Measurements from ENCODE around the gene SPEF1. TPM values are rescaled to one million over a fixed set of nuclear protein-coding genes. Genes with fewer than 3 reads are reported as not detected.

The SPEF1 gene
- total and polyA plus RNA-seq, 2 of the 13 experiments (the other 11 are each of a cell fraction or from before 2014, with no cell fraction given): 0.11 to 0.27 TPM

DNA sequence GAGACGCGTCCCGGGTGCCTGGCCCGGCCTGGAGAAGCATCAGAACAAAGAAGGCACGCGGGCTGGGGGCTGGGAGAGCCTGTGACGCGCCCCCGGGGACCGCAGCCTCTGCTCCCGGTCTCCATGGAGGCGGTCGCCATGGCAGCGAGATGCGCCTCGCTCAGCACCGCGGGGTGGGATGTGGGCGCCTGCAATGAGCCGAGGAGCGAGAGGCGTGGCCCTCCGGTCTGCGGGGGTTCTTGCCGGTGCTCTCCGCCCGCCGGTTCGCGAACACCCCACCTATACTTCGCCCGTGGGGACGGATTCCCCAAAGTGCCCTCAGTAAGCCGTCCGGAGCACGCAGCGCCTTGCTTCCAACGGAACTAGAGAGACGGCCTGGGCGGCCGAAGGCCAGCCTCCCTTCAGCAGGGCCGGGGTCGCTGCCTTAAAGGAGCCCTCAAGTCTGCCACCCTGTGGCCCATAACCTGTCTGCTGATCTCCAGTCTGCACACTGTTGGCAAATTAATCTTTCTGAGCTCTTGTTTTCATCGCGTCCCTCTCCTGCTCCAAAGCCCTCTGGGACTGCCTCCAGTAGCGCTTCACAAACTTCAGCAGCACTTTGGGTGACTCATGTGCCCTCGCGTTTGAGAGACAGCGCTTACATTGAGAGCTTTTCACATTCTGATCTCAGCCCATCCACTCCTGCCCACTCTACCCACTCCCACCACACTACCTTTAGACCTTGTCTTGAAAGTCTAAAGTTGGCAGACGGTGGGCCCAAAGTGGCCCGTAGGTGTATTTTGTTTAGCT lies 12.7 kb downstream of the SPEF1 start (continued):
- TF ChIP-seq SP1 (IDR thresholded peaks at IDR 0.05) (no peak), SP1 (CRISPR knock-in tag; IDR thresholded peaks at IDR 0.05) (no peak), ZNF660 (CRISPR knock-in tag; IDR thresholded peaks at IDR 0.05; ENCODE audit: borderline replicate concordance, low read depth) (no peak), ZBTB2 (CRISPR knock-in tag; IDR thresholded peaks at IDR 0.05; ENCODE audit: low read depth) (no peak), SAP130 (CRISPR knock-in tag; IDR thresholded peaks at IDR 0.05; ENCODE audit: low read depth) (peak; percentile 63), ZC3H13 (CRISPR knock-in tag; IDR thresholded peaks at IDR 0.05) (0 out of 2 replicates have a peak, but pooled peaks have one; percentile 14), NRL (CRISPR knock-in tag; IDR thresholded peaks at IDR 0.05; ENCODE audit: borderline replicate concordance) (0 out of 2 replicates have a peak, but pooled peaks have one; percentile 68), RAD21 (CRISPR knock-in tag; IDR thresholded peaks at IDR 0.05) (peak; percentile 67), ZNF615 (CRISPR knock-in tag; IDR thresholded peaks at IDR 0.05; ENCODE audit: borderline replicate concordance) (no peak), CC2D1A (CRISPR knock-in tag; IDR thresholded peaks at IDR 0.05) (peak; percentile 96; the same call in 1 of the 2 replicates), CERS6 (CRISPR knock-in tag; IDR thresholded peaks at IDR 0.05) (no peak), ZNF407 (CRISPR knock-in tag; IDR thresholded peaks at IDR 0.05; ENCODE audit: not compliant biosample characterization) (peak; percentile 23), ZMYM3 (CRISPR knock-in tag; IDR thresholded peaks at IDR 0.05) (0 out of 2 replicates have a peak, but pooled peaks have one; percentile 42), ZSCAN29 (CRISPR knock-in tag; conservative IDR thresholded peaks at IDR 0.05) (no peak; the same call in 1 of the 2 replicates)
